GM12878 (cell line): ENCODE results near the gene ERC2. TPM values are rescaled to one million over a fixed set of nuclear protein-coding genes. Genes with fewer than 3 reads are reported as not detected.

Experiments used
- ATAC-seq: fragments of 200-7000 bp; cut with Tn5 transposase; 3 replicates; pipeline ENCODE4 v1.9.1; 2020; ENCODE audit warnings: mild to moderate bottlenecking, moderate library complexity
- BruUV-seq: library from RNA; stranded (reverse); fragments of 400-500 nt; replicated peaks from 2 replicates; lab custom pipeline; 2021; lab: Mats Ljungman, UMichigan
- CTCF ChIA-PET: fragments of 300-600 bp; sonication (Branson Sonifier 250); formaldehyde crosslinking; extraction: SDS; loops from one replicate; lab custom pipeline; 2021; ENCODE audit warnings: inconsistent platforms; lab: Yijun Ruan, JAX
- POLR2A ChIA-PET: fragments of 350-600 bp; formaldehyde crosslinking; extraction: SDS; loops from one replicate; lab custom pipeline; 2021; ENCODE audit warnings: inconsistent platforms; lab: Charles Lee
- RAD21 ChIA-PET: fragments of 300-600 bp; sonication (Branson Sonifier 250); formaldehyde crosslinking; loops from one replicate; lab custom pipeline; 2023; ENCODE audit warnings: antibody characterized with exemption; ENCODE audit not compliant: unreplicated experiment; lab: Charles Lee
- SMC1A ChIA-PET: fragments of 300-600 bp; sonication (Branson Sonifier 250); formaldehyde crosslinking; loops from one replicate; lab custom pipeline; 2023; ENCODE audit not compliant: unreplicated experiment, uncharacterized antibody; lab: Charles Lee
- DNase-seq: peaks from one replicate; pipeline ENCODE4 v3.0.0-alpha.2; 2011; ENCODE audit warnings: low read depth, low spot score
- FAIRE-seq: peaks from 3 replicates; lab custom pipeline; 2011; peaks lifted over from hg19 to GRCh38; lab: Jason Lieb, UNC
- H2AFZ ChIP-seq: 2 replicates; pipeline ENCODE4 v1.6.0; 2011; ENCODE audit warnings: low read depth, low read length, control low read depth; ENCODE audit not compliant: control insufficient read depth
- H3K27ac ChIP-seq: 2 replicates; pipeline ENCODE4 v1.5.1; 2011; ENCODE audit warnings: control low read depth; ENCODE audit not compliant: control insufficient read depth, insufficient read depth
- H3K27me3 ChIP-seq, 2 experiments: replicated peaks in 1 of 2; 2 replicates each; pipeline versions ENCODE4 v1.6.0 to v1.6.1; 2011; ENCODE audit warnings: low read length in 1 of 2; ENCODE audit not compliant: control insufficient read depth in 2 of 2, insufficient read depth in 2 of 2
- H3K36me3 ChIP-seq, 2 experiments: 2 replicates each; pipeline ENCODE4 v1.5.1; 2011; ENCODE audit warnings: low read length in 1 of 2; ENCODE audit not compliant: control insufficient read depth in 2 of 2, insufficient read depth in 2 of 2
- H3K4me1 ChIP-seq: 2 replicates; pipeline ENCODE4 v1.6.1; 2011; ENCODE audit warnings: mild to moderate bottlenecking, low read length, moderate library complexity, mixed read lengths; ENCODE audit not compliant: control insufficient read depth, insufficient read depth
- H3K4me2 ChIP-seq: 2 replicates; pipeline ENCODE4 v1.6.0; 2011; ENCODE audit warnings: control low read depth; ENCODE audit not compliant: control insufficient read depth, insufficient read depth
- H3K4me3 ChIP-seq: fragments of 200-600 bp; sonication (generic); 2 replicates; pipeline ENCODE4 v1.5.1; 2016
- H3K79me2 ChIP-seq: 2 replicates; pipeline ENCODE4 v1.6.0; 2011; ENCODE audit warnings: low read length; ENCODE audit not compliant: control insufficient read depth, insufficient read depth
- H3K9ac ChIP-seq: 2 replicates; pipeline ENCODE4 v1.8.0; 2011; ENCODE audit warnings: low read length, control low read depth, mixed read lengths; ENCODE audit not compliant: control insufficient read depth, insufficient read depth
- H3K9me3 ChIP-seq: replicated peaks from 3 replicates; pipeline ENCODE4 v1.5.1; 2011; ENCODE audit warnings: mild to moderate bottlenecking, low read length; ENCODE audit not compliant: control insufficient read depth, insufficient read depth
- H4K20me1 ChIP-seq: 2 replicates; pipeline ENCODE4 v1.6.0; 2011; ENCODE audit not compliant: control insufficient read depth, insufficient read depth
- ATF7 ChIP-seq: fragments of 450-650 bp; IDR thresholded peaks from 2 replicates; pipeline ENCODE4 v1.6.1; 2016; ENCODE audit warnings: low read depth, mild to moderate bottlenecking
- BHLHE40 ChIP-seq, 2 experiments: fragments of 450-650 bp in 1 of 2; IDR thresholded peaks; 2 replicates each; pipeline ENCODE4 v1.6.1; 2011 to 2017; ENCODE audit warnings: low read depth in 2 of 2, borderline replicate concordance in 1 of 2, improper control_type of control experiment in 1 of 2, low read length in 1 of 2, mild to moderate bottlenecking in 1 of 2
- CHD1 ChIP-seq: IDR thresholded peaks from 2 replicates; pipeline ENCODE4 v1.6.1; 2012; ENCODE audit warnings: low read depth, low read length, improper control_type of control experiment
- ETV6 ChIP-seq, 2 experiments: fragments of 450-650 bp in 1 of 2; IDR thresholded peaks in 1 of 2; conservative IDR thresholded peaks in 1 of 2; 2 replicates each; pipeline ENCODE4 v1.6.1; 2014; ENCODE audit warnings: antibody characterized with exemption in 1 of 2, borderline replicate concordance in 1 of 2, low read depth in 1 of 2, mild to moderate bottlenecking in 1 of 2, moderate library complexity in 1 of 2
- EZH2 ChIP-seq: IDR thresholded peaks from 2 replicates; pipeline ENCODE4 v1.6.1; 2012; ENCODE audit warnings: low read depth, mild to moderate bottlenecking, control low read depth, inconsistent platforms, low read length, borderline replicate concordance; ENCODE audit not compliant: control insufficient read depth
- GABPA ChIP-seq: IDR thresholded peaks from 2 replicates; pipeline ENCODE4 v1.6.1; 2014; ENCODE audit warnings: antibody characterized with exemption, low read depth, mild to moderate bottlenecking, inconsistent platforms
- NFYB ChIP-seq: IDR thresholded peaks from 2 replicates; pipeline ENCODE4 v1.6.1; 2011; ENCODE audit warnings: low read depth, mild to moderate bottlenecking, low read length, improper control_type of control experiment, moderate library complexity; ENCODE audit not compliant: insufficient read depth
- NR2C1 ChIP-seq: fragments of 450-650 bp; IDR thresholded peaks from 2 replicates; pipeline ENCODE4 v1.6.1; 2017; ENCODE audit warnings: antibody characterized with exemption, mild to moderate bottlenecking, moderate library complexity
- RAD51 ChIP-seq: fragments of 450-650 bp; IDR thresholded peaks from 2 replicates; pipeline ENCODE4 v1.6.1; 2016; ENCODE audit warnings: moderate library complexity, mild to moderate bottlenecking, inconsistent platforms
- RFX5 ChIP-seq: IDR thresholded peaks from 2 replicates; pipeline ENCODE4 v1.6.1; 2011; ENCODE audit warnings: low read depth, low read length, improper control_type of control experiment
- SMARCA5 ChIP-seq: fragments of 450-650 bp; IDR thresholded peaks from 2 replicates; pipeline ENCODE4 v1.6.1; 2017; ENCODE audit warnings: mild to moderate bottlenecking
- ZNF217 ChIP-seq: fragments of 450-650 bp; IDR thresholded peaks from 2 replicates; pipeline ENCODE4 v1.6.1; 2017; ENCODE audit warnings: antibody characterized with exemption, mild to moderate bottlenecking
- WGBS: methylation state at CpG from one replicate; pipeline ENCODE4 v1.1.6; 2016; ENCODE audit warnings: low lambda C conversion rate; ENCODE audit not compliant: insufficient replicate concordance, insufficient coverage; ENCODE audit errors: missing lambda C conversion rate; 5-methylcytosine and 5-hydroxymethylcytosine counted together
- in situ Hi-C: fragments of 300-500 bp; cut with MboI; formaldehyde crosslinking; loops from 9 replicates; pipeline ENCODE4 v1.14.3; 2018; ENCODE audit warnings: mixed read lengths
- intact Hi-C: fragments of 100-400 bp; cut with micrococcal nuclease; formaldehyde crosslinking; loops from one replicate; pipeline ENCODE4 v1.14.2; 2022; ENCODE audit not compliant: unreplicated experiment
- polyA plus RNA-seq, 11 experiments: library from polyadenylated mRNA; depleted of rRNA in 4 of 11; unstranded in 6 of 11; stranded (reverse) in 5 of 11; fragments of >200 nt; fragmentation: Nextera tagmentation in 4 of 11; fragmentation: Illumina TruSeq in 1 of 11; extraction: Ambion mirVana in 4 of 11; extraction: Trizol in 1 of 11; gene quantifications; 1 replicate in 1 of 11; 2 replicates in 10 of 11; pipeline versions ENCODE4 v1.2.1 to v1.2.3, GENCODE V29; 2011 to 2016; ENCODE audit warnings: inconsistent platforms in 2 of 11, missing spikeins in 2 of 11, low read depth in 1 of 11
- total RNA-seq, 4 experiments: library from RNA; depleted of rRNA in 3 of 4; stranded (reverse); fragments of >200 nt in 3 of 4; fragmentation: Illumina TruSeq in 1 of 4; extraction: Trizol in 1 of 4; gene quantifications; 2 replicates each; pipeline versions ENCODE4 v1.2.1 to v1.2.3, GENCODE V29; 2013 to 2021
- TF ChIP-seq, protein P1 (sequence below): fragments of 450-650 bp; IDR thresholded peaks from 2 replicates; pipeline ENCODE4 v1.6.1; 2017; ENCODE audit warnings: mild to moderate bottlenecking, low read depth, inconsistent platforms; ENCODE audit not compliant: poor library complexity, severe bottlenecking
- TF ChIP-seq, protein P2 (sequence below): fragments of 450-650 bp; IDR thresholded peaks from 2 replicates; pipeline ENCODE4 v1.6.1; 2018; ENCODE audit warnings: borderline replicate concordance, mild to moderate bottlenecking; ENCODE audit not compliant: partially characterized antibody
- TF ChIP-seq, protein P3 (sequence below): IDR thresholded peaks from 2 replicates; pipeline ENCODE4 v1.6.1; 2011; ENCODE audit warnings: low read depth, low read length, improper control_type of control experiment, borderline replicate concordance

ERC2 gene
- total and polyA plus RNA-seq, 10 of the 15 experiments (the other 5 are each of a cell fraction or from before 2014, with no cell fraction given) = 0.06 to 1.4 (median 0.12) TPM; not detected in 3

DNA sequence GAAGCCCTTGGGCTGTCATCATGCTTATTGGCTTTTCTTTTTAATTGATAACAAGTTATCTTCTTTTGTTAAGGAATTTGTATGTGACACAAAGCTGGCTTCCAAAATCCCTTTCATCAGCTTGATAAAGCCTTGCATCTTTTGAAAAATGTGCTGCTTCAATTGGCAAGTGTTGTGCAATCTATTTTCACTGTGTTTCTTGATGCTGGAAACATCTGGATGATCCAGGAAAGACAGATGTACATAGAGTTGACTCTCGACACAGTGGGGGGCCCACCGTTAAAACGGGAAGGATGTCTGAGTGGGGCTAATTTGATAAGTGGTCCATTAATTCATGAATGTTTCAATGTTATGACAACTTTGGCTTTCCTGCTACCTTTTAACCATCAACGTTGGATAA lies 822.8 kb downstream of the ERC2 start:
- FAIRE-seq = no peak
- H3K79me2 ChIP-seq = no peaks in the 10 kb centered on the region

DNA sequence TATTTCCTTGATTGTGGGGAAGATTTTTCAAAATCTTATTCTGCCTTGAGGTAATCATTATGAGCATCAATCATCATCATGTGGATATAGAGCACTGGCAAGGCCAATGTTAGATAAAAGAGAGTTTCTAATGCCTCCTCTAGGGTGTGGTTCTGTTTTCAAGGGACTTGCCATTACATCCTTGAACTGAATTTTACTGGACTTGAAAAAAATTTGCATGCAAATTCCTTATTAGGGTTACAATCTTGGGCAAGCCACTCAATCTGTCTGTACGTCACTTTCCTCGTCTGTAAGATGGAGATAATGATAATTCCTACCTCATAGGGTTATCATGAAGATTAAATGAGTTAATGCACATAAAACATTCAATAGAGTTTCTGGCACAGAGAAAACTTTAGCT lies 825.0 kb downstream of the ERC2 start:
- no peaks in the 10 kb centered on the region for H3K36me3 ChIP-seq
- DNase-seq (no peak), FAIRE-seq (no peak), ATAC-seq (no peak)
- ChIA-PET RAD21 (no interaction called here), CTCF (no interaction called here), POLR2A (no interaction called here), SMC1A (interaction anchor here (1.0 kb wide), 1 partner anchor 11 kb away, joined by 3 read pairs; no protein-coding TSS in a partner anchor)
- H3K27me3 ChIP-seq = no peaks in the 10 kb centered on the region
- H3K4me3 ChIP-seq = no peak overlapping the region
- H3K9ac ChIP-seq = no peak overlapping the region
- no peak overlapping the region for H2AFZ ChIP-seq
- in situ Hi-C loops = no loop called here
- no peaks in the 10 kb centered on the region for H3K79me2 ChIP-seq
- peaks cover 9% of the 10 kb centered on the region for H3K4me1 ChIP-seq
- no peak overlapping the region for H3K4me2 ChIP-seq
- H3K27ac ChIP-seq = no peak overlapping the region
- intact Hi-C loops = no loop called here
- H4K20me1 ChIP-seq = no peaks in the 10 kb centered on the region
- BruUV-seq = no TSS peak
- 84% methylated on average over 2 of the region's 2 CpGs for WGBS
- H3K9me3 ChIP-seq = no peaks in the 10 kb centered on the region
- no peak for TF ChIP-seq BHLHE40 (IDR thresholded peaks at IDR 0.05; ENCODE audit: borderline replicate concordance in 1 of 2, low read depth in 2 of 2, low read length in 1 of 2)
- TF ChIP-seq ZNF217 = no peak
- no peak for TF ChIP-seq RFX5
- TF ChIP-seq, protein P1, sequence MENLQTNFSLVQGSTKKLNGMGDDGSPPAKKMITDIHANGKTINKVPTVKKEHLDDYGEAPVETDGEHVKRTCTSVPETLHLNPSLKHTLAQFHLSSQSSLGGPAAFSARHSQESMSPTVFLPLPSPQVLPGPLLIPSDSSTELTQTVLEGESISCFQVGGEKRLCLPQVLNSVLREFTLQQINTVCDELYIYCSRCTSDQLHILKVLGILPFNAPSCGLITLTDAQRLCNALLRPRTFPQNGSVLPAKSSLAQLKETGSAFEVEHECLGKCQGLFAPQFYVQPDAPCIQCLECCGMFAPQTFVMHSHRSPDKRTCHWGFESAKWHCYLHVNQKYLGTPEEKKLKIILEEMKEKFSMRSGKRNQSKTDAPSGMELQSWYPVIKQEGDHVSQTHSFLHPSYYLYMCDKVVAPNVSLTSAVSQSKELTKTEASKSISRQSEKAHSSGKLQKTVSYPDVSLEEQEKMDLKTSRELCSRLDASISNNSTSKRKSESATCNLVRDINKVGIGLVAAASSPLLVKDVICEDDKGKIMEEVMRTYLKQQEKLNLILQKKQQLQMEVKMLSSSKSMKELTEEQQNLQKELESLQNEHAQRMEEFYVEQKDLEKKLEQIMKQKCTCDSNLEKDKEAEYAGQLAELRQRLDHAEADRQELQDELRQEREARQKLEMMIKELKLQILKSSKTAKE = no peak
- TF ChIP-seq, protein P2, sequence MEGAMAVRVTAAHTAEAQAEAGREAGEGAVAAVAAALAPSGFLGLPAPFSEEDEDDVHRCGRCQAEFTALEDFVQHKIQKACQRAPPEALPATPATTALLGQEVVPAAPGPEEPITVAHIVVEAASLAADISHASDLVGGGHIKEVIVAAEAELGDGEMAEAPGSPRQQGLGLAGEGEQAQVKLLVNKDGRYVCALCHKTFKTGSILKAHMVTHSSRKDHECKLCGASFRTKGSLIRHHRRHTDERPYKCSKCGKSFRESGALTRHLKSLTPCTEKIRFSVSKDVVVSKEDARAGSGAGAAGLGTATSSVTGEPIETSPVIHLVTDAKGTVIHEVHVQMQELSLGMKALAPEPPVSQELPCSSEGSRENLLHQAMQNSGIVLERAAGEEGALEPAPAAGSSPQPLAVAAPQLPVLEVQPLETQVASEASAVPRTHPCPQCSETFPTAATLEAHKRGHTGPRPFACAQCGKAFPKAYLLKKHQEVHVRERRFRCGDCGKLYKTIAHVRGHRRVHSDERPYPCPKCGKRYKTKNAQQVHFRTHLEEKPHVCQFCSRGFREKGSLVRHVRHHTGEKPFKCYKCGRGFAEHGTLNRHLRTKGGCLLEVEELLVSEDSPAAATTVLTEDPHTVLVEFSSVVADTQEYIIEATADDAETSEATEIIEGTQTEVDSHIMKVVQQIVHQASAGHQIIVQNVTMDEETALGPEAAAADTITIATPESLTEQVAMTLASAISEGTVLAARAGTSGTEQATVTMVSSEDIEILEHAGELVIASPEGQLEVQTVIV = no peak
- no peak for TF ChIP-seq NFYB
- TF ChIP-seq CHD1 = no peak
- TF ChIP-seq EZH2 = no peak

More for the DNA sequence above, 822.8 kb downstream of the ERC2 start:
- intact Hi-C loops (no loop called here), in situ Hi-C loops (no loop called here)
- Histone ChIP-seq H2AFZ (no peak overlapping the region), H3K36me3 (no peaks in the 10 kb centered on the region), H3K4me2 (no peak overlapping the region), H3K27me3 (no peaks in the 10 kb centered on the region; a peak in 1 of 4 replicates), H3K9me3 (no peaks in the 10 kb centered on the region), H3K4me1 (no peaks in the 10 kb centered on the region), H4K20me1 (no peaks in the 10 kb centered on the region), H3K9ac (no peak overlapping the region), H3K4me3 (no peak overlapping the region), H3K27ac (no peak overlapping the region)
- no peak for ATAC-seq
- CTCF ChIA-PET = no interaction called here
- POLR2A ChIA-PET = no interaction called here
- no peak for TF ChIP-seq NR2C1
- TF ChIP-seq SMARCA5 = no peak
- no peak for TF ChIP-seq RFX5
- TF ChIP-seq, protein P3, sequence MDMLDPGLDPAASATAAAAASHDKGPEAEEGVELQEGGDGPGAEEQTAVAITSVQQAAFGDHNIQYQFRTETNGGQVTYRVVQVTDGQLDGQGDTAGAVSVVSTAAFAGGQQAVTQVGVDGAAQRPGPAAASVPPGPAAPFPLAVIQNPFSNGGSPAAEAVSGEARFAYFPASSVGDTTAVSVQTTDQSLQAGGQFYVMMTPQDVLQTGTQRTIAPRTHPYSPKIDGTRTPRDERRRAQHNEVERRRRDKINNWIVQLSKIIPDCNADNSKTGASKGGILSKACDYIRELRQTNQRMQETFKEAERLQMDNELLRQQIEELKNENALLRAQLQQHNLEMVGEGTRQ = no peak
- TF ChIP-seq RAD51 = no peak
- no peak for TF ChIP-seq ETV6 (conservative IDR thresholded peaks at IDR 0.05 in 1 of 2, IDR thresholded peaks at IDR 0.05 in 1 of 2; ENCODE audit: borderline replicate concordance in 1 of 2, low read depth in 1 of 2)
- no peak for TF ChIP-seq ATF7
- TF ChIP-seq GABPA = no peak
- no TSS peak for BruUV-seq
- DNase-seq = no peak
- SMC1A ChIA-PET = no interaction called here
- 57% methylated on average over 4 of the region's 4 CpGs for WGBS
- RAD21 ChIA-PET = no interaction called here
